MCF 10A (cell line): Measurements from ENCODE around the gene L3MBTL3. TPM values are rescaled to one million over a fixed set of nuclear protein-coding genes. Genes with fewer than 3 reads are reported as not detected.

Experiments used
- BruUV-seq: library from RNA; stranded (reverse); fragments of 400-500 nt; replicated peaks from 2 replicates; lab custom pipeline; 2021; lab: Mats Ljungman, UMichigan
- CTCF ChIA-PET: fragments of 300-600 bp; sonication (Branson Sonifier 250); formaldehyde crosslinking; extraction: SDS; loops from one replicate; lab custom pipeline; 2021; ENCODE audit warnings: antibody characterized with exemption, inconsistent platforms; lab: Yijun Ruan, JAX
- POLR2A ChIA-PET: fragments of 300-600, 350-650 bp; sonication (Branson Sonifier 250); formaldehyde crosslinking; extraction: SDS; loops from one replicate; lab custom pipeline; 2020; ENCODE audit warnings: antibody characterized with exemption, inconsistent platforms; lab: Yijun Ruan, JAX
- DNase-seq: peaks from one replicate; pipeline ENCODE4 v3.0.0-alpha.2; 2018; ENCODE audit not compliant: unreplicated experiment
- H3K27ac Mint-ChIP-seq: one replicate; pipeline ENCODE4 v1.8.0; 2022; ENCODE audit warnings: mild to moderate bottlenecking, low read depth, mixed read lengths; ENCODE audit not compliant: unreplicated experiment
- H3K27me3 Mint-ChIP-seq: one replicate; pipeline ENCODE4 v1.8.0; 2022; ENCODE audit warnings: mixed read lengths; ENCODE audit not compliant: insufficient read depth, unreplicated experiment
- H3K36me3 Mint-ChIP-seq: one replicate; pipeline ENCODE4 v1.8.0; 2022; ENCODE audit warnings: mild to moderate bottlenecking, moderate library complexity, mixed read lengths; ENCODE audit not compliant: insufficient read depth, unreplicated experiment
- H3K4me1 Mint-ChIP-seq: one replicate; pipeline ENCODE4 v1.8.0; 2022; ENCODE audit warnings: mixed read lengths; ENCODE audit not compliant: insufficient read depth, unreplicated experiment
- H3K4me3 Mint-ChIP-seq: one replicate; pipeline ENCODE4 v1.8.0; 2022; ENCODE audit warnings: mild to moderate bottlenecking, moderate library complexity, mixed read lengths; ENCODE audit not compliant: unreplicated experiment
- H3K9me3 Mint-ChIP-seq: one replicate; pipeline ENCODE4 v1.8.0; 2022; ENCODE audit warnings: mixed read lengths; ENCODE audit not compliant: unreplicated experiment
- CTCF ChIP-seq: fragments of 200-600 bp; IDR thresholded peaks from one replicate; pipeline ENCODE4 v1.8.0; 2022; ENCODE audit warnings: antibody characterized with exemption, mild to moderate bottlenecking; ENCODE audit not compliant: unreplicated experiment
- intact Hi-C: fragments of 100-400 bp; cut with micrococcal nuclease; formaldehyde crosslinking; loops from 2 replicates; pipeline ENCODE4 v1.14.1; 2022
- total RNA-seq: library from RNA; stranded (reverse); gene quantifications from 2 replicates; pipeline ENCODE4 v1.2.3, GENCODE V29; 2022

L3MBTL3 gene
- total RNA-seq, 1 experiment from 2014 or later = 5.2 TPM

GRCh38 chr6:130019326-130020072 is 1.1 kb downstream of the L3MBTL3 start:
- H3K4me1 Mint-ChIP-seq = no peaks in the 10 kb centered on the region
- TF ChIP-seq CTCF = no peak
- no peak overlapping the region for H3K27ac Mint-ChIP-seq
- peaks cover 7% of the 10 kb centered on the region for H3K36me3 Mint-ChIP-seq
- H3K27me3 Mint-ChIP-seq = no peaks in the 10 kb centered on the region
- no TSS peak for BruUV-seq
- POLR2A ChIA-PET = interaction anchor here (0.6 to 1.0 kb wide), 4 partner anchors 125 to 422 kb away, joined by 3 to 4 read pairs (median 3); partner anchors contain the start of gene ARHGAP18
- H3K9me3 Mint-ChIP-seq = no peaks in the 10 kb centered on the region
- CTCF ChIA-PET = interaction anchor here (0.6 to 1.2 kb wide), 4 partner anchors 133 to 929 kb away, joined by 3 to 5 read pairs (median 4); partner anchors contain the start of gene ARHGAP18
- peak; percentile 52 for DNase-seq
- intact Hi-C loops = loop anchor here (2.0 to 5.0 kb wide), 3 partner anchors 83 to 521 kb away; no protein-coding TSS in a partner anchor
- H3K4me3 Mint-ChIP-seq = peak overlapping the region; percentile 94

- Mint-ChIP-seq H3K9me3 (no peaks in the 10 kb centered on the region), H3K4me3 (peak overlapping the region; percentile 94), H3K27ac (peak overlapping the region; percentile 75), H3K4me1 (no peaks in the 10 kb centered on the region), H3K27me3 (no peaks in the 10 kb centered on the region), H3K36me3 (peaks cover 7% of the 10 kb centered on the region)
- intact Hi-C loops = loop anchor here (2.0 to 5.0 kb wide), 3 partner anchors 83 to 521 kb away; no protein-coding TSS in a partner anchor
- TF ChIP-seq CTCF = no peak
- BruUV-seq = no TSS peak
- CTCF ChIA-PET = interaction anchor here (0.6 to 2.9 kb wide), 12 partner anchors 14 to 930 kb away, joined by 3 to 25 read pairs (median 4); partner anchors contain the start of gene ARHGAP18
- DNase-seq = peak; percentile 26
- POLR2A ChIA-PET = interaction anchor here (0.6 to 2.0 kb wide), 10 partner anchors 118 to 765 kb away, joined by 3 to 7 read pairs (median 4); partner anchors contain the start of gene ARHGAP18
Observed at GRCh38 chr6:130020073-130020906, 1.9 kb downstream of the L3MBTL3 start.

GRCh38 chr6:130020907-130021629 is 2.7 kb downstream of the L3MBTL3 start:
- intact Hi-C loops = loop anchor here (1.0 to 5.0 kb wide), 6 partner anchors 84 to 522 kb away; no protein-coding TSS in a partner anchor
- peak; percentile 69 for TF ChIP-seq CTCF
- Mint-ChIP-seq H3K27me3 (no peaks in the 10 kb centered on the region), H3K4me3 (peak overlapping the region; percentile 94), H3K4me1 (no peaks in the 10 kb centered on the region), H3K9me3 (no peaks in the 10 kb centered on the region), H3K36me3 (peaks cover 7% of the 10 kb centered on the region), H3K27ac (peak overlapping the region; percentile 75)
- ChIA-PET CTCF (interaction anchor here (0.5 to 2.9 kb wide), 37 partner anchors 9 to 1742 kb away, joined by 3 to 25 read pairs (median 4); no protein-coding TSS in a partner anchor), POLR2A (interaction anchor here (0.6 to 2.0 kb wide), 9 partner anchors 118 to 764 kb away, joined by 3 to 9 read pairs (median 4); no protein-coding TSS in a partner anchor)
- BruUV-seq = no TSS peak
- peak; percentile 91 for DNase-seq
